HuH-7 (cell line): ENCODE results near the gene CDC16.
"Not testable (repeated sequence)": the region's sequence is repeated elsewhere in the genome, so short reads cannot be mapped to it uniquely, and the experiment has no call there.

Source experiments
- DNase-seq: peaks from one replicate; pipeline ENCODE4 v3.0.0; 2011; ENCODE audit warnings: low spot score

The CDC16 gene

GRCh38 chr13:114264313-114264712, 29.6 kb downstream of the CDC16 start:
- not testable (repeated sequence) for DNase-seq

DNA sequence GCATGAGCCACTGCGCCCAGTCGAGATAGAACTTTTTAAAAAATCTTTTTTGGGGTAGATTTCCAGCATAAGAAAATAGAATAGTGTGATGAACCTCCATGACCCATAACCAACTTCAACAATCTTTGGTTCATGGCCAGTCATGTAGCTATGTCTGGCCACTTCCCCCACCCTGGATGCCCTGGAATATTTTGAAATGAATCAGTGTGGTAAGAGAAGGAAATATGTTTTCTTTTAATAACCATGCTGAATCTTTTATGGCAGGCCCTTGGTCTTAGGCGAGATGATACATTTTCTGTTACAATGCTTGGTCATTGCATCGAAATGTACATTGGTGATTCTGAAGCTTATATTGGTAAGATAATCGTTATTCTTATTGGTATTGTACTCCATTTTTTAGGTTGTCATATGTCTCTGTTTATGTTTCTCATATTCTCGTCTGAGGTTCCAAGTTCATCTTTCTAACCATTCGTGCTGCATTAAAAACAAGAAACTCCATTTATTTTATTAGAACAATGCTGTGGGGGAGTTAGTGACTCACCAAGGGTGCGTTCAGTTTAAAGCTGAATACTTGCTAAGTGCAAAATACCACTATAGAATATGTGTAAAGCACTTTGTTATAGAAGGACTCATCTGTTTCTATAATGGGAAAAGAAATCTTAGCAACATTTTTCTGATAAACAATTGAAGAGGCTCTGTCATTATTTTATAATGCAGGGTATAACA, 30.4 kb downstream of the CDC16 start:
- no peak for DNase-seq

- DNase-seq, result no peak
Measured at GRCh38 chr13:114266241-114266640, 31.5 kb downstream of the CDC16 start.

DNA sequence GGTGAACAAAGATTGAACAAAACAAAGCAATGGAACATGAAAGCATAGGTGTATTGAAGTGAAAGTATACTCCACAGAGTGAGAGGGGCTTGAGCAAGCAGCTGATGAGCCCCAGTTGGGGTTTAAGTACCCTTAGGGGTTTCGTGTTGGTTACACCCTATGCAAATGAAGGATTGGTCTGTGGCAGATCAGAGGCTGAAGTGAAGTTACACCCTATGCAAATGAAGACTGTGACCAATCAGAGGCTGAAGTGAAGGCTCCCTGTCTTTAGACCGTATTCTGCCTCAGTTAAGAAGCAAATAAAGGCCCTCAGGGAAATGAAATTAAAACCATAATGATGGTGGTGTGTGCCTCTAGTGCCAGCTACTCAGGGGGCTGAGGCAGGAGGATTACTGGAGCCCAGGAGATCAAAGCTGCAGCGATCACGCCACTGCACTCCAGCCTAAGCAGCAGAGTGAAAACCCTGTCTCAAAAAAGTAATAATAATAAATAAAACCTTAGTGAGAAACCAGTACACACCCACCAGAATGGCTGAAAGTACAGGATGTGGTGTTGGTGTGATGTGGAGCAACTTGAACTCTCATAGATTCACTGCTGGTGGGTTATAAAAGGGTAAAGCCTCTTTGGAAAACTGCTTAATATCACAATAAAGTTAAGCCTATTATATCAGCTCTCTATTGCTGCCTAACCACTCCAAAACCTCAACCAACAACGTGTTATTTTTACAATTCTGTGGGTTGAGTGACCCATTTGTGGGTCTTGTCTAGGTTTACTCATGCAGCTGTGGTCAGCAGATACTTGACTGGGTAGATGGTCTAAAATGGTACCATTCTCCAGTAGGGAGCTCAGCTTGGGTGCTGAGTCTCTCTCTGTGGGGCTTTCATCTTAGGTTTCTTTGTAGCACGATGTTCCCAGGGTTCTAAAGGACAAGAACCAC, 33.9 kb downstream of the CDC16 start:
- DNase-seq, result no peak

GRCh38 chr13:114269281-114269770, 34.6 kb downstream of the CDC16 start:
- no peak for DNase-seq

DNA sequence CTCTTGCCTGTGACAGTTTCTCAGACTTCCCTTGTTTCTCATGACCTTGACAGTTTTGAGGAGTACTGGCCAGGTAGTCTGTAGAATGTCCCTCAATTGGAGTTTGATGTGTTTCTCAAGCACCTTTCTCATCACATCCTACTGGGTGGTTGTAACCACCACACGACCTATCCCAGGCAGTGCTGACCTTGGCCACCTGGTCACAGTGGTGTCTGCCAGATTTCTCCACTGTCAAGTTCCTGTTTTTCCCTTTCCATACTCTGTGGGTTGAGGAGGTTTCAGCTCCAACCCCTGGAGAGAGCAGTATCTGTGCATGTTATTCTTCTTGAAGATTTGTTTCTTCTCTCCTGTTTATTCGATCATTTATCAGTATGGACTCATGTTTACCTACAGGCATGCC, 38.3 kb downstream of the CDC16 start:
- DNase-seq, result no peak

DNA sequence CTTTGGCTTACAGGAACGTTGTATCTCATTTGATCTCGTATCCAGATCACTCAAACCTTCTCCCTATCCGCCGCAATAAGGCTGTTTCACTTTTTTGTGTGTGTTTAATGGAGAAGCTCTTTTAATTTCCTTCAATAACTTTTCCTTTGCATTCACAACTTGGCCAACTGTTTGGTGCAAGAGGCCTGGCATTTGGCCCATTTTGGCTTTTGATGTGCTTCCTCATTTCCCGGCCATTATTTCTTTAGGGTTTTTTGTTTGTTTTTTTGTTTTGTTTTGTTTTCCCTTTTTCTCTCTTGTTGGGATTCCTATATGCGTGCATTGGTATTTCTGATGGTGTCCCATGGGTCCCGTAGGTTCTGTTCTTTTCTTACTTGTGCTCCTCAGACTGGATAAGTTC, 40.6 kb downstream of the CDC16 start:
- no peak for DNase-seq

- DNase-seq, result no peak
Measured at GRCh38 chr13:114279146-114279545, 44.4 kb downstream of the CDC16 start.

GRCh38 chr13:114279758-114280355, 45.2 kb downstream of the CDC16 start:
- DNase-seq, result no peak

- peak; percentile 86 for DNase-seq
Measured at GRCh38 chr13:114281351-114282040, 46.8 kb downstream of the CDC16 start, which contains the start of gene UPF3A. UPF3A (plus strand) TSS chr13:114281601; CDS start chr13:114281640, 39 bp downstream.

DNA sequence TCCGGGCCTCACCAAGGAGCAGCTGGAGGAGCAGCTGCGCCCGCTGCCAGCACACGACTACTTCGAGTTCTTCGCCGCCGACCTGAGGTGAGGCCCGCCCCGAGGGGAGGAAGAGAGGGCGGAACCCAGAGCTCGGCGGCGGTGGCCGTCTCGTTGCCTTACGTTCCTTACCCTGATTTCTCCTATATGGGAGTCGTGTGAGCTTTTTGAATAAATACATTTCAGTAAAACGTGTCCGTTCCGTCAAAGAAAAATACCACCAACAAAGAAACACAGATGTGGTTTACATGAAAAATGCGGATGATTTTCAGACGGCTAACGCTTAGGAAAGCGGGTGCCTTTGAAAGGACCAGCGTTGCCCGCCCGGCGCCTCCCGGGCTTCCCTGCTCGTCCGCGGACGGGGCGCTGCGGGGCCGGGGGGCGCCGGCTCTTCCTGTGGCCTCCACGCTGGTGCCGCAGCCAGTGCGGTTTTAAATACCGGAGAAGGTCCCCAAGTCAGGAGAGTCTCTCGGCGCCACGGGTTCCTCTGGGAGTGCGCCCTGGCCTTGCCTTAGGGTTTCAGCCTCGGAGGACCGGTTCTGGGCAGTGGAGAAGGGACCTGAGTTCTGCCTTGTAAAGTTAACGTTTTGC, 47.5 kb downstream of the CDC16 start:
- DNase-seq, result peak; percentile 49

DNA sequence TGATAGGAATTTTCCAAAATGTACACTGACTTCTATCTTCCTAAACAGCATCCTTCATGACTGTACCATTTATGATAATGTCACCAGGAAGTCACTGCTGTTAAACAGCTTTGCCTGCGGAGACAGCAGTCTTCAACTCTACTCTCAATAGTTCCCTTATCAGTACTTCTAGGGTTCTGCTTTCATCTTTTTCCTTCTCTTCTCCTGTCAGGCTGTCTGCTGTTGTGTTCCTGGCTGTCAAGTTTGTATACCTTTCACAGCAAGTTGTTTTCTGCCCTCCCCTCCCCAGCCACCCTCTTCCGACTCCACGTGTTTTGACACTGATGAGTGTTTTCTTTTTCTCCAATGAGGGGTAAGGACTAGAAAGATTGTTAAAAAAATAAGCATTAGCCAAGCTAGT, 48.9 kb downstream of the CDC16 start:
- peak; percentile 22 for DNase-seq

DNA sequence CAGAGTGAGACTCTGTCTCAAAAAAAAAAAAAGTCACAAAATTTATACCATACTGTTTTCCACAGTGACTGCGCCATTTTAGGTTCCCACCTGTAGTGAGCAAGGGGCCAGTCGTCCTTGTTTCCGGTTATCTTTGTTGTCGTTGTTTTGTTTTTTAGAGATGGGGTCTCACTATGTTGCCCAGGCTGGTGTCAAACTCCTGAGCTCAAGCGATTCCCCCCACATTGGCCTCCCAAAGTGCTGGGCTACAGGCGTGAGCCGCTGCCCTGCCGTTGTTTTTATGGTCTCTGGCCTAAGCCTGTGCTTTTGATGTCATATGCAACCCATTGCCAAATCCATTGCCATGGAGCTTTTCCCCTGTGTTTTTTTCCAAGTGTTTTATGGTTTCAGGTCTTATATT, 50.0 kb downstream of the CDC16 start:
- DNase-seq, result no peak

- no peak for DNase-seq
Measured at GRCh38 chr13:114285166-114285808, 50.6 kb downstream of the CDC16 start.

GRCh38 chr13:114286808-114287207, 52.1 kb downstream of the CDC16 start:
- DNase-seq, result no peak

DNA sequence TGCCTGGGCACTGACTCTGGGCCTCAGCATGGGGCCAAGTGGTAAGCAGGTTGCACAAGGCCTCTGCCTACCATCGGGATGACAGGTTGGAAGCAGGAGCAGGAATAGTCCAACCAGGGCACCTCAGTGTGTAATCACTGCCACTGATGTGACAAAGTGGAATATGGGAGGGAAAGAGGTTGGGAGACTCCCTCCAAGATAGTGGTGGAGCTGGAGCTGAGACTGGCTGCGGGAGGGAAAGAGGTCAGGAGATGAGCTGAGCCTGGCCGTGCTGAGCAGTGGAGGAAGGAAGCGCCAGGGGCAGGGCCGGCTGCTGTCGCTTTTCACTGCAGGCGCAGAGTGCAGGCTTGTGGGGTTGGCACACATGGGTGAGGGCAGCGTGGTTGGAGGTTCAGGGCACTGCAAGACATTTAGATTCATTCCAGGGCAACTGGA, 53.5 kb downstream of the CDC16 start:
- no peak for DNase-seq

- no peak for DNase-seq
Measured at GRCh38 chr13:114296448-114296847, 61.8 kb downstream of the CDC16 start.

- no peak for DNase-seq
Measured at GRCh38 chr13:114296902-114297301, 62.2 kb downstream of the CDC16 start.

GRCh38 chr13:114298866-114299265, 64.2 kb downstream of the CDC16 start:
- no peak for DNase-seq

DNA sequence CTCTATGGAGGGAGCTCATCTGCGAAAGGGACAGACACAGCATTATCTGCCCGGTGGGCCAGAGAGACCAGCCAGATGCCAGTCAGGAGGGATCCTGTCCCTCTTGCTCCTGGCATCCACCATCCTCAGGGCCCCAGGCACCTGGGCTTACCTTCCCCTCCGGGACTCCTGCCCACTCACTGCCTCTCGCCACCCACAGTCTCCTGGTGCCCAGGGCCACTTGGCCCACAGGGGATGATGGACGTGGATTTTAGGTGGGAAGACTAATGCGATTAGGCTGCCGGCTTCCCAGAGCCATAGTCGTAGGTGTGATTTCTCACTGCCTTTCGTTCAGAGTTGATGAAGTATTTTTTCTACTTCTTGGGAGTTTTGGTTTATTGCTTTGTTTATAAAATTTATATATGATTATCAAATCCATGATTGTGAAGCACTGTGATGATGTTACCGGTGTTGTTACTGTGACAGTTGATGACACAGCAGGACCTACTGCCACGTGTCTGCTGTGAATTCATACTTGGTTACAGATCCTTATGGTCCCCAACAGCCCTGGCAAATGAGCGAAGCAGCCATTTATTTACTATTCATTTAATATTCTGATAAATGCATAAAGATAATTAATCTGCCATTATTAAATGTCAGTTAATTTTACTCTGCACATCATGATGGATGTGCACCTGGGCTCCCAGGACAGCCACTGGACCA, 65.1 kb downstream of the CDC16 start:
- DNase-seq, result no peak
